Thyroid gland (tissue), 4 donors: ENCODE measurements around the gene IL11.

Source experiments
- POLR2A ChIP-seq, 2 donors: fragments of 450-650 bp; IDR thresholded peaks; one replicate each; pipeline ENCODE4 v1.6.1; 2017; ENCODE audit warnings: antibody characterized with exemption in 2 of 2, mild to moderate bottlenecking in 2 of 2, moderate library complexity in 1 of 2
- TF ChIP-seq, protein P1 (sequence below), 6 experiments: fragments of 200-600 bp in 3 of 6; fragments of 450-650 bp in 3 of 6; sonication (generic) in 3 of 6; IDR thresholded peaks; one replicate each; pipeline ENCODE4 v1.5.1; 2016 to 2019; ENCODE audit warnings: antibody characterized with exemption in 6 of 6, mild to moderate bottlenecking in 2 of 6, inconsistent platforms in 1 of 6, moderate library complexity in 1 of 6

DNA sequence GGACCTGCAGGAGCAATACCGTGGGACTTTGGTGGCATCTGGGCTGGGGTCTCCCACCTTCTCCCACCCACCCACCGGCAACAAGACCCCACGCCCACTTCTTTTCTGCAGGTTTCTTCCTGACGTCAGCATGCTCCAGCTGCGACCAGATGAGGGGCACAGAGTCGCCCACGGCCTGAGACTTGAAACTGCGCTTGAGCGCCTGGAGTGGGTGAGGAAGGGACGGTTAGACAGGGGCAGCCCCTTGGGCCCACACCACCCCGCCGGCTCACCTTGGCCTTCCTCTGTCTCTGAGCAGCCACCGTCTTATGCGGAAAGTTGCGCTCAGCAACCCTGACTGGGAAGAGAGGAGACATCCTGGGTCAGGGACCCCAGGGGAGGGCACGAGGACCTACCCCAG, 9.4 kb downstream of the IL11 start:
- no peak for TF ChIP-seq POLR2A (IDR thresholded peaks at IDR 0.05)
- TF ChIP-seq, protein P1, sequence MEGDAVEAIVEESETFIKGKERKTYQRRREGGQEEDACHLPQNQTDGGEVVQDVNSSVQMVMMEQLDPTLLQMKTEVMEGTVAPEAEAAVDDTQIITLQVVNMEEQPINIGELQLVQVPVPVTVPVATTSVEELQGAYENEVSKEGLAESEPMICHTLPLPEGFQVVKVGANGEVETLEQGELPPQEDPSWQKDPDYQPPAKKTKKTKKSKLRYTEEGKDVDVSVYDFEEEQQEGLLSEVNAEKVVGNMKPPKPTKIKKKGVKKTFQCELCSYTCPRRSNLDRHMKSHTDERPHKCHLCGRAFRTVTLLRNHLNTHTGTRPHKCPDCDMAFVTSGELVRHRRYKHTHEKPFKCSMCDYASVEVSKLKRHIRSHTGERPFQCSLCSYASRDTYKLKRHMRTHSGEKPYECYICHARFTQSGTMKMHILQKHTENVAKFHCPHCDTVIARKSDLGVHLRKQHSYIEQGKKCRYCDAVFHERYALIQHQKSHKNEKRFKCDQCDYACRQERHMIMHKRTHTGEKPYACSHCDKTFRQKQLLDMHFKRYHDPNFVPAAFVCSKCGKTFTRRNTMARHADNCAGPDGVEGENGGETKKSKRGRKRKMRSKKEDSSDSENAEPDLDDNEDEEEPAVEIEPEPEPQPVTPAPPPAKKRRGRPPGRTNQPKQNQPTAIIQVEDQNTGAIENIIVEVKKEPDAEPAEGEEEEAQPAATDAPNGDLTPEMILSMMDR (IDR thresholded peaks at IDR 0.05), result no peak
